IPS-18a (cell line): ENCODE measurements around the gene UNC5B.

Experiments
- H3K27ac ChIP-seq: one replicate; pipeline ENCODE4 v1.5.1; 2013; ENCODE audit warnings: low read length
- H3K27me3 ChIP-seq: one replicate; pipeline ENCODE4 v1.6.1; 2013; ENCODE audit warnings: mild to moderate bottlenecking, low read length; ENCODE audit not compliant: control insufficient read depth, insufficient read depth
- H3K36me3 ChIP-seq: one replicate; pipeline ENCODE4 v1.6.1; 2013; ENCODE audit warnings: low read depth, low read length; ENCODE audit not compliant: control insufficient read depth
- H3K4me1 ChIP-seq: one replicate; pipeline ENCODE4 v1.6.1; 2013; ENCODE audit warnings: low read depth, low read length; ENCODE audit not compliant: control insufficient read depth
- H3K4me3 ChIP-seq: one replicate; pipeline ENCODE4 v1.5.1; 2013; ENCODE audit warnings: low read length
- H3K9ac ChIP-seq: one replicate; pipeline ENCODE4 v1.6.1; 2013; ENCODE audit warnings: mild to moderate bottlenecking, low read length, moderate library complexity
- H3K9me3 ChIP-seq: one replicate; pipeline ENCODE4 v1.6.1; 2013; ENCODE audit warnings: low read depth, low read length; ENCODE audit not compliant: control insufficient read depth

Gene UNC5B

DNA sequence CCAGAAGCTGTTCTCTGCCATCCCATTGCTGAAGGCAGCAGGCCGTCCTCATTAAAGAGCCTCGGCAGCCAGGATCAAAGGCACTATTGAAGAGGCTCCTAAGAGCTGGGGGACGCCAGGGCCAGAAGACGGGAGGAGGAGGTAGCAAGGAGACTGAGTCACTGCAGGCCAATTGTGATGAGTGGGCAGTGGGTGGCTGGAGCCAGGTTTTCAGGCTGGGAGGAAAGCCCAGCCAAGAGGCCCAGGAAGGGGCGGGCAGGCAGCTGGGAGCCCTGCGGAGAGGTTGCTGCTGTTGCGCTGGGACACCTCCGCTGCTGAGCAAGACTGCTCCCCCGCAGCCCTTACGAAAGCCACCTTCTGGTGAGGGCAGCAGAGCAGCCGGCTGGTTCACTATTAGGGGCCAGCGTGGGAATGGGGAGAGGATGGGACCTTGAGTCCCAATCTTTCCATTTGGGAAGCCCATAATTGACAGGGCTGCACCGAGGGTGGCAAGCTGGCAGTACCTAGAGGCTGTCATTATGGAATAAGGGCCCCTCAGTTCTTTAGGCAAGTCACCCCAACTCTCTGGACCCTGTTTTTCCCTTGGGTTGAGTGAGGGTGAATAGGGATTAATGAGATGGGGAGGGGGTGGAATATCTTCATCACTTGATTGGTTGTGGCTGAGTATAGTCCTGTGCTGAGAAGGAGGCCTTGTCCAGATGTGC, 48.4 kb downstream of the UNC5B start:
- Histone ChIP-seq H3K27me3 (no peaks in the 10 kb centered on the region), H3K4me3 (no peak overlapping the region), H3K9me3 (no peaks in the 10 kb centered on the region), H3K36me3 (no peaks in the 10 kb centered on the region), H3K4me1 (peaks cover 47% of the 10 kb centered on the region), H3K9ac (no peak overlapping the region), H3K27ac (no peak overlapping the region)

DNA sequence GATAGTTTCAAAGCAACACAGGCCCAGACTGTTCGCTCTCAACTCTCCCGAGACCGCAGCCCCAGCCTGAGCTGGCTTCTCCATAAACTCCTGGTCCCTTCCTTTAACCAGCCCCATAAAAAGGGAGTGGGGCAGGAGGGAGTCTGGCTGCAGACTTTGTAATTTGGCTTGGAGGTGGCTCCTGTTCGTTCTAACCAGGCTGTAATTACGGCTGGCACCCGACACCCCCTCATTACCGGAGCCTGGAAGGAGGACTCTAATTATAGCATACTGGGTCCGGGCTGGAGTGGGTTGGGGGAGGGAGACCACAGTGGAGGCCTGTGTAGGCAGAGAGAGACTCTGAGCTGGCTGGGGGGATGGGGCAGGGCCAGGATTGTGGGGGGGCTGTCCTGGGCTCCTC, 49.7 kb downstream of the UNC5B start:
- Histone ChIP-seq H3K27me3 (no peaks in the 10 kb centered on the region), H3K27ac (no peak overlapping the region), H3K9ac (no peak overlapping the region), H3K4me3 (no peak overlapping the region), H3K4me1 (peaks cover 47% of the 10 kb centered on the region), H3K36me3 (no peaks in the 10 kb centered on the region), H3K9me3 (no peaks in the 10 kb centered on the region)

DNA sequence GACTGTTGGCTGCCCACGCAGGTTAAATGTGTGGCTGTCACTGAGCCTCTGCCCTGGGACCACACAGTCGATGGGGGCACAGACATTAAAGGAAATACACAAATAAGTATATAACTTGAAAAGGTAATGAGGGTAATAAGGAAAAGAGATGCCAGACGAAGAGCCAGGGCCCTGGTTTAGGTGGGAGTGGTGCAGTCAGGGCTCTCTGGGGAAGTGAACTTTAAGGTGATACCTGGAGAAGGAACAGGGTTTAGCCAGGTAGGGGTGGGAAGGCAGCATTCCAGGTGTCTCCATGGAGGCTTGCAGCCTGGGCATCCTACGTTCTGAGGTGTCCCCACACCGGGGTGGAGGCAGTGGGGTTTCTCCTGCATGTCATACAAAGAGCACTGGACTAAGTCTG, 50.4 kb downstream of the UNC5B start:
- H3K9me3 ChIP-seq, result no peaks in the 10 kb centered on the region
- no peak overlapping the region for H3K27ac ChIP-seq
- H3K36me3 ChIP-seq, result no peaks in the 10 kb centered on the region
- no peaks in the 10 kb centered on the region for H3K27me3 ChIP-seq
- H3K9ac ChIP-seq, result no peak overlapping the region
- no peak overlapping the region for H3K4me3 ChIP-seq
- H3K4me1 ChIP-seq, result peaks cover 47% of the 10 kb centered on the region

DNA sequence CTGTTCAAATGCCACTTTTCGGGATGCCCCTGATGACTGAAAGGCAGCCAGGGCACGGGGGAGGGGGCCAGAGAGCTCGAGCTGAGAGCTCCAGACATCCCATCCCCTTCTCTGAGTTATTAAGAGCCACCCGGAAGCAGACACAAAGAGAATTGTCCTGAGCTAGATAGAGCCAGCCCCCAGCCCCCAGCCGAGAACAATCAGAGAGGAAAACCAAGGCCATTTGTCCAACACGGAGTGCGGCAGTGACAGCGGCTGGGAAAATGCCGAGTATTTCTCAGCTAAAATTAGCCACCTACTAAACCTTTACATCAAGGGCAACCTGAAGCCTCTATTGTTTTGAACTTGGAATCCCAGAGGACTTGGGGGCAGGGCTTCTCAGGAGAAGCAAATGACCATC, 51.0 kb downstream of the UNC5B start:
- no peaks in the 10 kb centered on the region for H3K9me3 ChIP-seq
- H3K36me3 ChIP-seq, result no peaks in the 10 kb centered on the region
- no peak overlapping the region for H3K4me3 ChIP-seq
- no peak overlapping the region for H3K9ac ChIP-seq
- H3K27ac ChIP-seq, result no peak overlapping the region
- H3K4me1 ChIP-seq, result peaks cover 49% of the 10 kb centered on the region
- H3K27me3 ChIP-seq, result no peaks in the 10 kb centered on the region

DNA sequence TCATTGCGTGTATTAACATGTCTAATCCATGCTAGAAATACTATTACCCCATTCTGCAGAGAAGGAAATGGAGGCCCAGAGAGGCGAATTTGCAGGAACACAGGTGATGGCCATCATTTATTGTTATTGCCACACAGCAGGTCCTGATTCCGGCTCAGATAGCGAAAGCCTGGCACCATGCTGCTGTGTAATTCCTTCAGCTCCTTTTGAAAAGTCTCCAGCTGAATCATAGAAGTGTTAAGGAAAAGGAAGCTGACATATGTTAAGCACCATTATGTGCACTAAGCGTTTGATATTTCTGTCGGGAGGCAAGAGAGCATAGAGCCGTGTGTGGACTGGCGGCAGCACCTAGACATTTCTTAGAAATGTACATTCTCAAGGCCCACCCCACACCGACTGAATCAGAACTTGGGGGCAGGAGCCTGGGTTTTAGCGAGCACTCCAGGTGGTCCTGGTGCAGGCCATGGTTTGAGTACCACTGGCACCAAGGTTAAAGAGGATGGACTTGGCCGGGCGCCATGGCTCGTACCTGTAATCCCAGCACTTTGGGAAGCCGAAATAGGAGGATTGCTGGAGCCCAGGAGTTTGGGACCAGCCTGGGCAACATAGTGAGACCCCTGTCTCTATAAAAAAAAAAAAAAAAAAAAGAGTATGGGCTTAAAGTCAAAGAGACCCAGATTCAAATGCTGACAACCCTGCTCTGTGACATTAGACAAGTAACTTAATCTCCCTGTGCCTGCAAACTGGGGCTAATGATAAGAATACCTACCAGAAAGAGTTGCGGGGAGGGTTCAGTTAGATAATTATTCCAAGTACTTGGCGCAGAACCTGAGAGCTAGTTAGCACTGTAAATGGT, 52.2 kb downstream of the UNC5B start:
- no peaks in the 10 kb centered on the region for H3K9me3 ChIP-seq
- no peak overlapping the region for H3K9ac ChIP-seq
- H3K4me3 ChIP-seq, result no peak overlapping the region
- H3K36me3 ChIP-seq, result no peaks in the 10 kb centered on the region
- H3K27me3 ChIP-seq, result no peaks in the 10 kb centered on the region
- H3K4me1 ChIP-seq, result peaks cover 59% of the 10 kb centered on the region
- H3K27ac ChIP-seq, result no peak overlapping the region

DNA sequence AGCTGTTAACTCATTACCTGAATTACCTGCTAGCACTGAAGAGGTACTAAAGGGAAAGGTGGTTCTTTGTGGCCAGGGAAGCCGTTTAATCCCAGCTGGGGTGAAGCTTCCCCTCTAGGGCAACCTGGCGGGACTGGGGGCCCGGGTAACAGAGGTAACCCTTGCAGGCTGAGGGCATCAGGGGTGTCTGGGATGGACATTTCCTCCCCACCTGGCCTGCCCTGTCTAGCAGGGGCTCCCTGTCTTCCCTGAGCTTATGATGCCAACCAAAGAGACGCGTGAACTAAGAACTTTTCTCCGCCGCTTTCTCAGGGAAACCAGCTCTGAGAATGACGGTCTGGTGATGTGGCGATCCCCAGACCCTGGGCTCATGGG, 52.8 kb downstream of the UNC5B start:
- no peak overlapping the region for H3K9ac ChIP-seq
- H3K4me1 ChIP-seq, result peaks cover 56% of the 10 kb centered on the region
- no peak overlapping the region for H3K4me3 ChIP-seq
- H3K27ac ChIP-seq, result no peak overlapping the region
- no peaks in the 10 kb centered on the region for H3K27me3 ChIP-seq
- no peaks in the 10 kb centered on the region for H3K36me3 ChIP-seq
- no peaks in the 10 kb centered on the region for H3K9me3 ChIP-seq

DNA sequence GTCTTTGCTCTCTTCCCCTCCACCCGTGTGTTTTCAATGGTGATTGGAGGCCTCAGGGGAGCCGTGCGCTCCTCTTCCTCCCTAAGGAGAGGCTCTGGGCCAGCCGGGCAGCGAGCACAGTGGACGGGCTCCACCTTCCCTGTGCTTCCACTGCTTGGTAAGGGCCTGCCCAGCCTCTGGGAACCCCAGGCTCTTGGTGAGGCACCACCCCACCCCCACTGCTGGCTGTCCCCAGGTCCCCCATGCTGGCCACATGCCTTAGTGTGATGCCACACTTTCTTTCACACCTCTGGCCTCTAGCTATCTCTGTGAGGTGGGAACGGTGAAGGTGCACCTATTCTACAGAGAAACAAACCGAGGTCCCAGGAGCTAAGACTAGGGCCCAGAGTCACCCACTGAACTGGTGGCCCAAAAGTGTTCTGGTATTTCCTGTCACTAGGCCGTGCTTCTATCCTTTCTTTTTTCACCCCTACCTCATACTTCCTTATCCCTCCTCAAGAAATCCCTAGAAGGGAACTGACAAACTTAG, 53.3 kb downstream of the UNC5B start:
- Histone ChIP-seq H3K36me3 (no peaks in the 10 kb centered on the region), H3K4me3 (no peak overlapping the region), H3K9me3 (no peaks in the 10 kb centered on the region), H3K9ac (no peak overlapping the region), H3K4me1 (peaks cover 51% of the 10 kb centered on the region), H3K27ac (no peak overlapping the region), H3K27me3 (no peaks in the 10 kb centered on the region)

DNA sequence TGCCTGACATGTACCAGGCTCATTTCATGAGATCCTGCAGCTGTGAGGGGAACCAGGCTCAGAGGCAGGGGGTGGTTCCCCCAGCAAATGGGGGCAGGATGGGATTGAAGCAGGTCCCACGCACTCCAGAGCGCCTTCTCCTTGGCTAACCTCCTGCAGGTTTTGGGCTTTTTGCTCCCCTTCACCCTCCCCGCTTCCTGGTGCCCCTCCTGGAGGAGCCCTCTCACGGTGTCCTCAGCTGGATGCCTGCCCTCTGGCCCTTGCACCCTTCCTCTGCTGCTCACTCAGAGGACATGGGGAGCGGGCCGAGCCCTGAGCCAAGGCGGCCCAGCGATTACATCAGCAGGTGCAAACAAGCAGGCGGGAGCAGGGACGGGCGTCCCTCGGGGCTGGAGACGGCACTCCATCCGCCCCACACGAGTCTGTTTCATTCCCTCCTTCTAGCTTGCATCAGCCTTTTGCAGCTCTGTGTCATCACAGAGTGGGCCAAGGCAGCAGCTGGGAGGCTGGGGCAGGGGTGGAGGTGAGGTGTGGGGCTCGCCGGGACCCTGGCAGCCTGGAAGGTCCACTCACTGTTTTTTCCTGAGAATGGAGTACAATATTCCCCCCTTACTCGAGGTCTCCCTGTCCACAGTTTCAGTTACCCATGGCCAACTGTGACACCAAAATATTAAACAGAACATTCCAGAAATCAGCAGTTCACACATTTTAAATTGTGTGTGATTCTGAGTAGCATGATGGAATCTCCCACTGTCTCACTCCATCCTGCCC, 54.0 kb downstream of the UNC5B start:
- Histone ChIP-seq H3K27me3 (no peaks in the 10 kb centered on the region), H3K9ac (no peak overlapping the region), H3K4me3 (no peak overlapping the region), H3K36me3 (no peaks in the 10 kb centered on the region), H3K9me3 (no peaks in the 10 kb centered on the region), H3K27ac (no peak overlapping the region), H3K4me1 (peaks cover 49% of the 10 kb centered on the region)

DNA sequence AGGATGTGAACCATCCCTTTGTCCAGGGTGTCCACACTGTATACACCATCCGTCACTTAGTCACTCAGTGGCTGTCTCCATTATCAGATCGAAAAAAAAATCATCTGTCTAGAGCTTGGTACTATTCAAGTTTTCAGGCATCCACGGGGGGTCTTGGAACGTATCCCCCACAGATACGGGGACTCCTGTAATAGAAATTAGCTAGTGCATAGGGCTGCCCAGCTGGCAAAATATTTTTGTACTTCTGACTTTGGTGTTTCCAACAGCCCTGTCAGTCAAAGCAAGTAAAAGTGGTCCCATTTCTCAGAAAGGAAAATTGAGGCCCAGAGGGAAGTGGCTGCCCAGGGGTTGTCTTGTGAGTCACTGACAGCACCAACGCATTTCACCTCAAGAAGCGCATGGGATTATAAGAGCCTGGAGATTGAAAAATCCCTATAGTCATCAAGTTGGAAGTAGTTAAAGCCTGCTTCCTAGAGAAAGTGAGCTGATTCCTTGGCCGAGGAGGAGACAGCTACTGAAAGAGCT, 54.6 kb downstream of the UNC5B start:
- Histone ChIP-seq H3K9ac (no peak overlapping the region), H3K27ac (no peak overlapping the region), H3K9me3 (no peaks in the 10 kb centered on the region), H3K36me3 (no peaks in the 10 kb centered on the region), H3K4me1 (peaks cover 46% of the 10 kb centered on the region), H3K4me3 (no peak overlapping the region), H3K27me3 (no peaks in the 10 kb centered on the region)

DNA sequence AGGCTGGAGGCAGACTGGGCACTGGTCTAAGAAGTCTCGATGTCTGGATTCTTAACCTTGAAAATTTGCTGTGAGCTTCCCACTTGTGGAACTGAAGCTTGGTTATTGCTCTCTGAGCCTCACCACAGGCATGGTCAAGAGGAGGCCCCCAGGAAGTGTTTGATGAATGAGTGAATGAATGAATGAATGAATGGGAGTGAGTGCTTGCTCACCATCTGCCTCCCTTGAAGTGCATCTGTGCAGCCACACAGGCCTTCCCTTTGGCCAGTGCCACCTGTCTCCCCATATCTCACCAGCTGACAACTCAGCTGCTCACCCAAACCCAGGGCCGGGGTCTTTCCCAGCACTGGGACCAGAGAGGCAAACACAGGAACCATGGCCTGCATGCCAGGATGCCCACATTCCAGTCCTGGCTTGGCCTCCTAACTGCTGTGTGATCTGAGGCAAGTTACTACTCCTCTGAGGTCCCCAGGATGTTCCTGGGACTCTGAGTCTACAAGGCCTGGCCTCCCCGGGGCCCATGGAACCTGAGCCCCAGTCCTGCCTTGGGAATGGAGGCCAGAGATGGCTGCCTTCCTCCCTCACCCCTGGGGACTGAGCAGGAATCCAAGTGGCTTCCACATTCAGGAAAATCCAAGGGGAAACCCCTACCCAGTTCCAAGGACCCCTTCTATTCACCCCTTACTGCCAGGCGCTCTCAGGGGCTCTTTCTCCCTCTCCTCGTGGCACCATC, 55.3 kb downstream of the UNC5B start:
- no peak overlapping the region for H3K9ac ChIP-seq
- H3K27me3 ChIP-seq, result no peaks in the 10 kb centered on the region
- no peak overlapping the region for H3K4me3 ChIP-seq
- H3K9me3 ChIP-seq, result no peaks in the 10 kb centered on the region
- H3K27ac ChIP-seq, result no peak overlapping the region
- peaks cover 42% of the 10 kb centered on the region for H3K4me1 ChIP-seq
- H3K36me3 ChIP-seq, result no peaks in the 10 kb centered on the region

DNA sequence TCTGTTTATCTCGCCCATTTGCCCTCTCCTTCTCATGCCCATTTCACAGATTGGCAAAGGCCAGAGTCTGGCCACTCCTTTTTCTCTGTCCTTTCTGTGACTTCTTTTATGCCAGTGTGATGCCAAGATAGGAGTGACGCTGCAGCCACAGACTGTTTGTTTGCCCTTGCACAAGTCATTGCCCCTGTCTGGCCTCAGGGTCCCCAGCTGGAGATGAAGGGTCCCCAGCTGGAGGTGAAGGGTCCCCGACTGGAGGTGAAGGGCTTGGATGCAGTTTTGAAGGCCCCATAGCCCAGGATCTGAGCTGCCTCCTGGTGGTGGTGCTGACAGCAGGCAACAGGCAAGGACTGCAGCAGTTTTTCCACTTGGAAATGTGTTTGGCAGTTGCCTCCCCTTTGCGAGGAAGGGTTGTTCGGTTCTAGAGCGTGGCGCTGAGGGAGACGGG, 55.9 kb downstream of the UNC5B start:
- no peak overlapping the region for H3K9ac ChIP-seq
- H3K4me3 ChIP-seq, result no peak overlapping the region
- H3K36me3 ChIP-seq, result no peaks in the 10 kb centered on the region
- no peaks in the 10 kb centered on the region for H3K9me3 ChIP-seq
- no peaks in the 10 kb centered on the region for H3K27me3 ChIP-seq
- peaks cover 36% of the 10 kb centered on the region for H3K4me1 ChIP-seq
- no peak overlapping the region for H3K27ac ChIP-seq
